GM21717 (cell line): Measurements from ENCODE around the gene TTR.

Experiments
- ATAC-seq: cut with Tn5 transposase; IDR thresholded peaks from one replicate; pipeline ENCODE4 v1.9.1; 2021; ENCODE audit warnings: mild to moderate bottlenecking, moderate library complexity; ENCODE audit not compliant: unreplicated experiment

Gene TTR

GRCh38 chr18:31591628-31592027 lies at the start of gene TTR:
Gene TTR (plus strand): TSS chr18:31591877. CDS start chr18:31591903, 26 bp downstream.
- ATAC-seq, result no peak

DNA sequence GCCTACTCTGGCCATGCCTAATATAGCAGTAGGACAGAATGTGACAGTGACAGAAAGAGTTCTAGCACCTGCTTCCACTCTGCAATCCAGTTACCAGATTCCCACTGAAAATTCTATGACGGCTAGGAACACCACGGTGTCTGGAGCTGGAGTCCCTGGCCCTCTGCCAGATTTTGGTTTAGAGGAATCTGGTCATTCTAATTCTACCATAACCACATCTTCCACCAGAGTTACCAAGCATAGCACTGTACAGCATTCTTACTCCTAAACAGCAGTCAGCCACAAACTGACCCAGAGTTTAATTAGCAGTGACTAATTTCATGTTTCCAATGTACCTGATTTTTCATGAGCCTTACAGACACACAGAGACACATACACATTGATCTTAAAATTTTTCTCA lies 45.2 kb upstream of the TTR start:
- ATAC-seq, result no peak

- ATAC-seq, result no peak
These were observed 42.8 kb upstream of the TTR start for GRCh38 chr18:31548853-31549252.

GRCh38 chr18:31549416-31549815 lies 42.3 kb upstream of the TTR start:
- no peak for ATAC-seq

DNA sequence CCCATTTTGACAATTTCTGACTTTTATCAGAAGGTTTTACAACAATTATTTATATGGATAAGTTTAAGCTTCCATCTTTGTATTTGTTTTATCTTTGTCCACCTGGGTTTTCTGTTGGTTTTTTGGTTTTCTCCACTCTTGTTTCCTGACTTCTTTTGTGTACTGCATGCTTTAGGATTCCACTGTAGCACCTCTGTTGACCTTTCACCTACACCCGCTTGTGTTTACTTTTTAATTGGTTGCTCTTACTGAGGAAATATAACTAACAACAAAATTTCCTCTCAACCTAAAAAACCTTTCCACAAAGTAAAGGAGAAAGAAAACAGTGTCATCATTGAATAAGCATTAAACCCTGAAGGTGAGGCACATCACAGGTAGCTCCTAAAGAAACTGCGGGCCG lies 39.8 kb upstream of the TTR start:
- no peak for ATAC-seq

GRCh38 chr18:31553800-31554199 lies 37.9 kb upstream of the TTR start:
- no peak for ATAC-seq

- ATAC-seq, result no peak
These were observed 36.9 kb upstream of the TTR start for GRCh38 chr18:31554776-31555175.

DNA sequence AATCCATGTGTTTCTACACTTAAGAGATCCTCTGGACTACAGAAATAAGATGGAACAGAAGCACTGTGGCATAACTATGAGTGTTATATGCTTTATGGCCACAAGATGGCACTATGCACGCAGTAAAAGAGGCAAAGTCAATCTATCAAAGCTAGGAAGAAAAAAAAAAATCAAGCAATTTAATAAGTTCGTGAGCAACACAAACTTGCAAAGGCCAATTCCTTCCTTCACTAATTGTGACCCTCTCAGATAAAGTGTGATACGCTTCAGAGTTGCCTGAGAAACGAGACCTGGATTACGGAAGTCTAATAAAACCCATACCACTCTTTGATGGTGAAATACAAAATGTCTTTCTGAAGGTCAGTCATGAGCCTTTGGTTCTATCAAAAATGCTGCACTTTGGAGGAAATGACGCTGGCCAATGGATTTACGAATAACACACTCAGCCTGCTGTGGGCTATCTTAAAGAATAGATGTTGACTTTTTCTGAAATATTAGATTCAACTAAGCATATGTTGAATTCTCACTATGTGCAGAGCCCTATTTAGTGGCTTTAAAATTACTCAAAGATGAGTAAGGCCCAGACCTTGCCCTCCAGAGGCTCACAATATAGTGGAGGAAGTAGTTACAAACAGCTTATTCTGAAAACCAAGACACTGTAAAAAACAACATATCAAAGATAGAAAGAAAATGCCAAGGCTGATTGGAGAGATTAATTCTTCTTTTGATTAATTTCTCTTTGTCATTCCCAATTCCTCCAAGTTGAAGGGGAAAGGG lies 35.5 kb upstream of the TTR start:
- peak; percentile 67 for ATAC-seq

DNA sequence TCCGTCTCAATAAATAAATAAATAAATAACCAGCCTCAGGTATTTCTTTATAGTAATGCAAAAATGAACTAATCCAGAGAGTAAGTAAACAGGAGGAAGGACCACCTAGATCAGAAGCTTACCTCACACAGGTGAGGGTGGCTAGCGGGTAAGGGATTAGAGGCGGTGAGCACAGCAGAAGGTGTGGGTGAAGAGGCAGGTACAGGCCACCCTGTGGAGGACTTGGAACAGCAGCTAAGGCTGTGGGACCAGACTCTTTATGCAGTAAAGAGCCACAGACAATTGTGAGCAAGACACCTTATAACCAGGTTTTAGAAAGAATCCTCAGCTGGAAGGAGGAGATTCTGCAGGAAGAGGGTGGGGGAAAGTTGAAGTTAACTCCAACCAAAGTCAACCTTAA lies 34.2 kb upstream of the TTR start:
- no peak for ATAC-seq

DNA sequence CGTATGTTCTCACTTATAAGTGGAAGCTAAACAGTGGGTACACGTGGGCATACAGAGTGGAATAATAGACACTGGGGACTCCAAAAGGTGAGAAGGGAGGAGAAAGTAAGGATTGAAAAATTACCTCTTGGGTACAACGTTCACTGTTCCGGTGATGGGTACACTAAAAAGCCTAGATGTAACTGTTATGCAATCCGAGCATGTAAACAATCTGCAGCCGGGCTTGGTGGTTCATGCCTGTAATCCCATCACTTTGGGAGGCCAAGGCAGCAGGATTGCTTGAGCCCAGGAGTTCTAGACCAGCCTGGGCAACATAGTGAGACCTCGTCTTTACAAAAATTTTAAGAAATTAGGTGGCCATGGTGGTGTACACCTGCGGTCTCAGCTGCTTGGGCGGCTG lies 33.1 kb upstream of the TTR start:
- ATAC-seq, result no peak

DNA sequence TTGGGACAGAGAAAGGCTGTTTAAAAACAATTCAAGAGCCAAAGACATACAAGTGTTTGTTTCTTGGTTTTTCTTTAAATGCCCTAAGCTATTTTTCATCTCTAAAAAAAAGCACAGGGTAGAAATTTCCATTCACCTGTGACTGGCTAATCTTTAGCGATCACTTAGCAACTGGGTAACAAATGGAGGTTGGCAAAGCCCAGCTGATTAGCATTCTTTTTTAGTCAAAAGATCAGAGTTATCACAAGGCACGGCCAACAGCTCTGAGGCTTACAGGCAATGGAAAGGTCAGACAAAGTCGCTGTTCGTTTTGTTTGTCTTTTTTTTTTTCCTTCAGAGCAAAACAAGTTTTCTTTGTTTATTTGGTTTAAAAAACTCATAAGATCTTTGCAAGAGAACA lies 29.0 kb upstream of the TTR start:
- ATAC-seq, result no peak

DNA sequence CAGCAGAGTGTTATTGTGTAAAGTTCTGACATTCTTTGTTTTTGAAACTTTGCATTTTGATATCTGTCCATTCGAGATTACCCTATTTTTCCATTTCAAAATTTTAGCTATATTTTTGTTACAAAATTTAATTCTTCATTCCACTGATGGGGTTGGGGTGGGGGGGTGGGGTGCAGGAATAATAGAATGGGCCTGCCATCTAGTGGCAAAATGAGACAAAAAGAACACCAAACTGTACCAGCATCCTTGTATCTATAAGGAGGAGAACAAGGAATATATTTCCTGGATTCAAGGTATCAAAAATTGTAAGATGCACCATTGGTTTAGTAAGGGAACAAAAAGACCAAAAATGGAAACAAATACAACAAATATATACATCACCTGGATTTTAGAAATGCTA lies 27.9 kb upstream of the TTR start:
- ATAC-seq, result no peak

DNA sequence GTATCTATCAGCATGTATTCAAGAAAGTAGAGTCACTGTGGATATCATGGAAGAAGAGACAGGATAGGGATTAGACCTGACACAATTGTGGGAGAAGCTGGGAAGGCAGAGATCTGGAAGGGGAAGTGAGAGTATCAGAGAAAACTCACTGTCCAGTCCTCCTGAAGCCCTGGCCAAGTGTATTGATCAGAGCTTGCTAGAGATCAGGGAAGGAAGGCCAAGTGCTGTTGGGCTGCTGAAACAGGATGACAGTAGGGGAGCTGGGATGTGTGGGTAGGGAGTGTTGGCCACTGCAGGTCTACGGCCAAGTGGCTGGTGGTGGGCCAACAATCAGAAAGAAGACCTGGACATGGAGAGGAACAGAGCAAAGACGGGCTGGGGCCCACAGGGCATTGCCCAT lies 26.3 kb upstream of the TTR start:
- no peak for ATAC-seq

DNA sequence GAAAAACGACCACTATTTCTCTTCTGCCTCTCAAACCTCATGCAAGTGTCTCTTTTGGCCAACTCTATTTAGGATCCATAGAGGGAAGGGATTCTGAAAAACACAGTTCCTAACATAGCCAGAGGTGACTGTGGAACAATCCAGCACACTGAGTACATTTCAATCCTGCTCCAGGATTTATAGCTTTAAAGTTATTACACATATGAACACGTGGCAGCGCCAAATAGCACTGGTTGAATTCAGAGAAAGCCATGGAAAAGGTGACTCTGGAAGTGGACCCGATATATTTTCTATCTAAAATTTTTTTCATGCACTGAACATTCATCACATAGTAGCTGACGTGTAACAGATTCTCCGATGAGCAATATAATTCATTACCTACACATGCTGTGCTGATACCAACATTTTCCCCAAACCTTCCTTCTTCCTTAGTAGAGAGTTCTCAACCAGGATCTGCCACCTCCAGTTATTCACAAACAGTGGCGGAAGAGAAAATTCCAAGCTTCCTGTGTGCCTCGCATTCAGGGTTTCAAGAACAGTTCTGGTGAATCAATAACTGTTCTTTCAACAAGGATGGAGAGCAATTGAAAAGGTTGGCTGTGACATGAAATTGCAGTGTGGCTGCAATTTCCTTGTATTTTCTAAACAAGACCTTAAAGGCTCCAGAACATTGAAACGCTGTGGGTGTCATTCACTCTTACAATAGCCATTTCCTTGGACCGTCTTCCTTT lies 25.7 kb upstream of the TTR start:
- no peak for ATAC-seq

DNA sequence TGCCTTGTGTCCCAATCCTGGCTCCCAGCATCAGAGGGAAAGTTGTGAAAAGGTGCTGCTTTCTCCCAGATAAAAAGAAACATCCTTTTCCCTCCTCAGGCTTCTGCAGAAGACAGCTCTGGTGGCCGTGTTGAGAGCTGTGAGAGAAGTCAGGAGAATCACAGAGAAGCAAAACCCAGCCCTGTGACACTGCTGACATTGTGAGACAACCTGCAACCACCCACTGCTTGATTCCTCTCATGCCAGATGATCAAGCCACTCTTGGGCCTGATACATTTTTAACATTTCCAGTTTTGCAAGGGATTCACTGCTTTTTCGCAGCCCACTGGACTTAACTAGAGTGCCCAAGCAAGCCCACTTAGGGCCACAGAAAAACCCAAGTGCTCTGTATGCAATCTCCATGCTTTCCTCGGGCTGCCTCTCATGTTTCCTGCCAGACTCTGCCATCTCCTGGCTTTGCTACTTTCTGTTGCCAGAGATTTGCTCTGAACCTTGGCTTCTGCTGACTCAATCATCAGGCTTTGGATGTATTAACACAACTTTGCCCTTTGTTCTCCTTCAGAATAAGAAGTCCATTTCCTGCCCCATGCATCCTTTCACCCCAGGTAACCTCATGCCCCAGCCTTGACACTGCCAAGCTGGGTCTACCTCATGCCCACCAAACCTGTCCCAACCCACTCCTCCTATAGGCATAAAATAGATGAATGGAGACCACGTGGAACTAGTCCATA lies 24.9 kb upstream of the TTR start:
- no peak for ATAC-seq

GRCh38 chr18:31572368-31572767 lies 19.3 kb upstream of the TTR start:
- ATAC-seq, result no peak

DNA sequence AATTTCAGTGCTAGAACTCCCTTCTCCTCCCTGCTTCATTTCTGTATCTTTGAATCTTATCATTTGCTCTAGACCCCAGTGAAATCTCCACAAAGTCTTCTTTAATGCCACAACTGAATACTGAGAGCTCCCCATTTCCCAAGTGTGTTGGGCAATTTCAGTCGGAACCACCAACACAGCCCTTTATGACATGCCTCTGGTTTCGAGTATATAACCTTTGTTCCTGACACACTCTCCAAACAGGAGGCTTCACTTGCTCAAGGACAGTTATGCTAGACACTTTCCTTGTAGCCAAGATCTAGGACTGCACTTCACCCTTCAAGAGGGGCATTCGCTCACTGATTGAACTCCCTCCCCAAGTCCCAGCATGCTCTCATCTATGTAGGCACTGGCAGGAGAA lies 18.6 kb upstream of the TTR start:
- no peak for ATAC-seq

DNA sequence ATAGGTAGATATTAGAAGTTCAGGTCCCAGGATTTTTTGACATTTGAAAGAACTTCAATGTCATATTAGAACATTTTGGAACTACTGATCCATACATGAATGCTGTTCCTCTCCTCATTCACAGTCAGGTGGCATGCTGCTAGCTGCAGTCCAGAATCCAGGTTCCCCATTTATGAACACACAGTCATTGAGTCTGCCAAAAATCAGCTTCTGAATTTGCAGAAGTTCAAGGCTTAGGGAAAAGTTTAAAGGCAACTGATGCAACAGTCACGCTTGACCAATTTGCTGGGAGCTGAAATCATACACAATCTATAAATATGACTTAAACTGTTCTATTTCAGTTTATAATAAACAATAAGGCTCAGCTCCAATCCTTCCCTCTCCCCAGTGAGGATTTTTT lies 17.3 kb upstream of the TTR start:
- no peak for ATAC-seq

GRCh38 chr18:31575515-31576257 lies 16.0 kb upstream of the TTR start:
- ATAC-seq, result no peak

DNA sequence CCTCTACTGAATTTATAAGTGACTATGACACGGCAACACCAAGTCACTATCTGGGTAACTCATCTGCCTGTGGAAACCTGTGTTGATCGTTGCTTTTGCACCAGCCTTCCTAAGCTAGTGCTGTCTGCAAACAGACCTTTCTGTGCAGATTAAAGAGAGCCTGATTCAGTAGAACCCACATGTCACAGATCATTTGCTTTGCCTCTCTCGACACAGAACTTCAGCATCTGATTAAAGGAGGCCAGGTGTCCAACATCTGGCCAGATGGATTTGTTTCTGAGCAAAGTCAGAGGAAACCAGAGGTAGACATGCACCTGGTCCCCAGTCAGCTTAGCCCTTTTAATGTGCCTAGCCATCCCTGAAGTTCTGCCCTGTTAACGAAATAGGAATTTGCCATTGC lies 15.0 kb upstream of the TTR start:
- no peak for ATAC-seq

DNA sequence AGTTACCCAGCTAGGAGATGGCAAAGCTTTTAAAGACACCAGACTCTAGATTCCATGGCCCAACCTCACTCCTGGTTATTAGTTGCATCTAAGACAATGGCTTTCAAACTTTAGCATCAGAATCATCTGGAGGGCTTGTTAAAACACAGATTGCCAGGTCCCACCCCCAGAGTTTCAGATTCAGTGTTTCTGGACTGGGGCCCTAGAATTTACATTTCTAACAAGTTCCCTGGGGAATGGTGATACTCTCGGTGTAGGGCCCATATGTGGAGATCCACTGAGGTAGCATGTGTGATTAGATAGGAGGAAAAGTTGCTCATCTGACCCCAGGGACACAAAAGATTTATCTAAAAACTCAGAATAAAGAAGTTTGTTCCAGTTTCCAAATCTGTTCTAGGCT lies 14.5 kb upstream of the TTR start:
- no peak for ATAC-seq
